H1 (cell line): ENCODE data around the gene SLC13A3. TPM values are rescaled to one million over a fixed set of nuclear protein-coding genes. Genes with fewer than 3 reads are reported as not detected.

Experiments used
- ATF3 ChIP-seq: IDR thresholded peaks from 2 replicates; pipeline ENCODE4 v1.6.1; 2011; ENCODE audit warnings: low read depth, mild to moderate bottlenecking, low read length; ENCODE audit not compliant: insufficient read depth
- EZH2 ChIP-seq: fragments of 200-600 bp; sonication (generic); IDR thresholded peaks from 2 replicates; pipeline ENCODE4 v1.7.1; 2012; ENCODE audit warnings: low read depth, mild to moderate bottlenecking, moderate library complexity, low read length, inconsistent platforms; ENCODE audit not compliant: severe bottlenecking
- GABPA ChIP-seq: IDR thresholded peaks from 2 replicates; pipeline ENCODE4 v1.6.1; 2011; ENCODE audit warnings: mild to moderate bottlenecking, low read length, moderate library complexity, borderline replicate concordance; ENCODE audit not compliant: insufficient read depth
- TAF7 ChIP-seq: optimal IDR thresholded peaks from 2 replicates; pipeline ENCODE3; 2011; ENCODE audit warnings: low read depth, mild to moderate bottlenecking, inconsistent platforms, low read length, moderate library complexity, borderline replicate concordance
- TCF12 ChIP-seq: IDR thresholded peaks from 2 replicates; pipeline ENCODE4 v1.6.1; 2011; ENCODE audit warnings: low read depth, mild to moderate bottlenecking, low read length
- TEAD4 ChIP-seq: IDR thresholded peaks from 2 replicates; pipeline ENCODE4 v1.6.1; 2012; ENCODE audit warnings: low read depth, low read length, inconsistent platforms, mixed read lengths
- polyA plus RNA-seq, 7 experiments: library from polyadenylated mRNA; depleted of rRNA in 3 of 7; stranded (reverse) in 5 of 7; unstranded in 2 of 7; fragments of >200 nt in 5 of 7; fragments of 200-250 nt in 2 of 7; gene quantifications; 1 replicate in 5 of 7; 2 replicates in 1 of 7; 4 replicates in 1 of 7; pipeline versions ENCODE4 v1.2.1 to v1.2.3, GENCODE V29; 2011 to 2013; ENCODE audit warnings: missing spikeins in 2 of 7, mixed read lengths in 2 of 7
- total RNA-seq: library from RNA; stranded (reverse); fragmentation: NEBNext Ultra II Directional; extraction: Animal tissue kit (Norgen Biotek cat#: 25700); gene quantifications from 2 replicates; pipeline ENCODE4 v1.2.1, GENCODE V29; 2021

Gene SLC13A3
- total and polyA plus RNA-seq, 2 of the 8 experiments (the other 6 are each of a cell fraction or from before 2014, with no cell fraction given), result 9.4 to 12.6 TPM

- no peak for TF ChIP-seq TAF7
- no peak for TF ChIP-seq GABPA
- TF ChIP-seq TEAD4, result no peak
- TF ChIP-seq EZH2, result no peak
- no peak for TF ChIP-seq ATF3
- no peak for TF ChIP-seq TCF12
These were observed 74.4 kb downstream of the SLC13A3 start (continued) for GRCh38 chr20:46576774-46577395.
